Testis (tissue), 3 donors: Measurements from ENCODE around the gene EPB41L2. TPM values are rescaled to one million over a fixed set of nuclear protein-coding genes. Genes with fewer than 3 reads are reported as not detected.

Experiments used
- DNase-seq: peaks from one replicate; pipeline ENCODE4 v3.0.0-alpha.2; 2019
- H3K27ac ChIP-seq, 2 donors: fragments of 200-600 bp; sonication (generic); one replicate each; pipeline ENCODE4 v1.5.1; 2019
- H3K27me3 ChIP-seq: fragments of 200-600 bp; sonication (generic); one replicate; pipeline ENCODE4 v1.5.1; 2019
- H3K36me3 ChIP-seq: fragments of 200-600 bp; sonication (generic); one replicate; pipeline ENCODE4 v1.5.1; 2017; ENCODE audit warnings: low read depth; ENCODE audit errors: missing control alignments
- H3K4me1 ChIP-seq: fragments of 200-600 bp; sonication (generic); one replicate; pipeline ENCODE4 v1.5.1; 2019
- H3K4me3 ChIP-seq, 2 donors: fragments of 200-600 bp; sonication (generic); one replicate each; pipeline ENCODE4 v1.5.1; 2017 to 2019
- H3K9me3 ChIP-seq: fragments of 200-600 bp; sonication (generic); one replicate; pipeline ENCODE4 v1.5.1; 2017
- POLR2A ChIP-seq: fragments of 450-650 bp; IDR thresholded peaks from one replicate; pipeline ENCODE4 v1.6.1; 2017; ENCODE audit warnings: antibody characterized with exemption, mild to moderate bottlenecking, moderate library complexity
- WGBS, 2 donors: methylation state at CpG; one replicate each; pipeline ENCODE4 v1.1.5; 2018; 5-methylcytosine and 5-hydroxymethylcytosine counted together
- intact Hi-C: fragments of 100-400 bp; cut with DNase I; formaldehyde crosslinking; loops from one replicate; pipeline ENCODE4 v1.15.1; 2023; ENCODE audit warnings: low total_unique reads
- polyA plus RNA-seq: library from polyadenylated mRNA; stranded (reverse); fragments of 350-450 nt; fragmentation: Illumina TruSeq; extraction: RNeasy Lipid Tissue Mini Kit (QIAGEN cat#74804); gene quantifications from one replicate; pipeline ENCODE4 v1.2.3, GENCODE V29; 2014; ENCODE audit warnings: low read depth, low replicate concordance; ENCODE audit not compliant: insufficient read depth
- total RNA-seq, 2 donors: library from RNA; depleted of rRNA; stranded (reverse); fragments of >200 nt; gene quantifications; one replicate each; pipeline ENCODE4 v1.2.3, GENCODE V29; 2016
- TF ChIP-seq, protein P1 (sequence below), 3 experiments: fragments of 450-650 bp in 2 of 3; fragments of 200-600 bp in 1 of 3; sonication (generic) in 1 of 3; IDR thresholded peaks; one replicate each; pipeline ENCODE4 v1.5.1; 2016 to 2019; ENCODE audit warnings: antibody characterized with exemption in 3 of 3, mild to moderate bottlenecking in 2 of 3, moderate library complexity in 1 of 3

Gene EPB41L2
- total and polyA plus RNA-seq, 3 donors from 2014 or later, result 131 to 206 (median 139) TPM

DNA sequence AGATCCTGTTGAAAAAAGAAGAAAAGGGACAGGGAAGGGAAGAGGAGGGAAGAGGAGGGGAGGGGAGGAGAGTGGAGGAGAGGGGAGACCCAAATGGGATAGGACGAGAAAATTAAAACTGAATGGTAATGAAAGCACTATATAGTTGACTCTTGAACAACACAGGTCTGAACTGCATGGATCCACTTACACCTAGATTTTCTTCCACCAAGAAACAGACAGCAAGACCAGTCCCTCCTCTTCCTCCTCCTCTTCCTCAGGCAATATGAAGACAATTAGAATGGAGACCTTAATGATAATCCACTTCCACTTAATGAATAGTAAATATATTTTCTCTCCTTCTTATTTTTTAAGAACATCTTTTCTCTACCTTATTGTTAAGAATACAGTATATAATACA lies 113.5 kb downstream of the EPB41L2 start:
- H3K27me3 ChIP-seq, result no peaks in the 10 kb centered on the region
- DNase-seq, result no peak
- H3K9me3 ChIP-seq, result no peaks in the 10 kb centered on the region
- 96 to 100% methylated on average over 1 of the region's 1 CpG for WGBS, 2 donors
- no peaks in the 10 kb centered on the region for H3K36me3 ChIP-seq
- H3K4me3 ChIP-seq, result no peak overlapping the region
- intact Hi-C loops, result no loop called here
- no peak overlapping the region for H3K27ac ChIP-seq
- TF ChIP-seq, protein P1, sequence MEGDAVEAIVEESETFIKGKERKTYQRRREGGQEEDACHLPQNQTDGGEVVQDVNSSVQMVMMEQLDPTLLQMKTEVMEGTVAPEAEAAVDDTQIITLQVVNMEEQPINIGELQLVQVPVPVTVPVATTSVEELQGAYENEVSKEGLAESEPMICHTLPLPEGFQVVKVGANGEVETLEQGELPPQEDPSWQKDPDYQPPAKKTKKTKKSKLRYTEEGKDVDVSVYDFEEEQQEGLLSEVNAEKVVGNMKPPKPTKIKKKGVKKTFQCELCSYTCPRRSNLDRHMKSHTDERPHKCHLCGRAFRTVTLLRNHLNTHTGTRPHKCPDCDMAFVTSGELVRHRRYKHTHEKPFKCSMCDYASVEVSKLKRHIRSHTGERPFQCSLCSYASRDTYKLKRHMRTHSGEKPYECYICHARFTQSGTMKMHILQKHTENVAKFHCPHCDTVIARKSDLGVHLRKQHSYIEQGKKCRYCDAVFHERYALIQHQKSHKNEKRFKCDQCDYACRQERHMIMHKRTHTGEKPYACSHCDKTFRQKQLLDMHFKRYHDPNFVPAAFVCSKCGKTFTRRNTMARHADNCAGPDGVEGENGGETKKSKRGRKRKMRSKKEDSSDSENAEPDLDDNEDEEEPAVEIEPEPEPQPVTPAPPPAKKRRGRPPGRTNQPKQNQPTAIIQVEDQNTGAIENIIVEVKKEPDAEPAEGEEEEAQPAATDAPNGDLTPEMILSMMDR (IDR thresholded peaks at IDR 0.05), result no peak
- TF ChIP-seq POLR2A, result no peak
- H3K4me1 ChIP-seq, result peaks cover 11% of the 10 kb centered on the region

DNA sequence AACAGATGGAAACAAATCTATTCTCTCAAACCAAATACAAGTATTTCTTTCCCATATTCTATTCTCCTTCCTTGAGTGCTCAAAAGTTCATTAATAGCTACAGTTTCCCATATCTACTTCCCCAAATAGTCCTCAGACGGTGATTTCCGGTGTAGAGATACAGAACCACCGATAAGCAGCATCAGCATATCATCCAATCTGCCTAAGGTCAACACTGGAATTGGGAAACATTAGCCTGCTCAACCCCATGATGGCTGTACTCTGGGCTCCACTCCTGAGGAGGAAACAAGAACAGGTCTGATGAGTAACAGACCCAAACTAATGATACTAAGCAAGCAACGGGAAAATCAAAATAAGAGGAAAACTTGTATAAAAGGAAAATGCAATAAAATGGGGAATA lies 115.6 kb downstream of the EPB41L2 start:
- Histone ChIP-seq H3K27ac (peak overlapping the region; percentile 4 to 41), H3K36me3 (no peaks in the 10 kb centered on the region), H3K4me1 (peaks cover 21% of the 10 kb centered on the region), H3K4me3 (no peak overlapping the region), H3K9me3 (no peaks in the 10 kb centered on the region), H3K27me3 (no peaks in the 10 kb centered on the region)
- intact Hi-C loops, result no loop called here
- no peak for DNase-seq
- no peak for TF ChIP-seq POLR2A
- TF ChIP-seq, protein P1 (IDR thresholded peaks at IDR 0.05), result no peak
- 79 to 86% methylated on average over 4 of the region's 4 CpGs for WGBS, 2 donors

GRCh38 chr6:130946076-130946475 lies 117.0 kb downstream of the EPB41L2 start:
- Histone ChIP-seq H3K36me3 (no peaks in the 10 kb centered on the region), H3K9me3 (no peaks in the 10 kb centered on the region), H3K4me3 (no peak overlapping the region), H3K27me3 (no peaks in the 10 kb centered on the region), H3K27ac (peak overlapping the region in 1 of 2 donors; percentile 2), H3K4me1 (peaks cover 21% of the 10 kb centered on the region)
- TF ChIP-seq, protein P1 (IDR thresholded peaks at IDR 0.05), result no peak
- TF ChIP-seq POLR2A, result no peak
- 50 to 73% methylated on average over 2 of the region's 2 CpGs for WGBS, 2 donors
- DNase-seq, result no peak
- intact Hi-C loops, result no loop called here

DNA sequence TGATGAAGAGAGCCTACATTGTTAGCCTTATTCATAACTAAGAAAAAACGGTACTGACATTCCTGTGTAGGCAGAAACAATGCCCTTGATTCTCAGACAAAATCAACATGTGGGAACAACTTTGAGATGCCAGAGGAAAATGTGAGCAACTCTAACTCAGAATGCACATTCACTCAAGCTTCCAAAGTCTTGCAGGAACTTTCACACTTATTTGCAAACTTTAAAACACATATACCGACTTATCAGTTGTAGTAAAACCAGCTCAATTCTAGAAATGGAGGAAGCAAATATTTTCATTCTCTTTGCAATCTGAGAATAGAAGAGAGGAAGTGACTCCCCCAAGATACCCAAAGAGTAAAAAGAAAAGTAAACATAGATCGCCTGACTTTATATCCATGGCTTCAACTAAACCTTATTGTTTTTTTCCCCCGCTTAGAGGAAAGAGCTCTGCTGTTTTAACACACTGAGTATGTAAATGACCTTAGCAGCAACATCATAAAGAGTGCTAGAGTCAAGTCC lies 117.6 kb downstream of the EPB41L2 start:
- no peaks in the 10 kb centered on the region for H3K36me3 ChIP-seq
- no peaks in the 10 kb centered on the region for H3K9me3 ChIP-seq
- TF ChIP-seq, protein P1 (IDR thresholded peaks at IDR 0.05), result no peak
- no peak for TF ChIP-seq POLR2A
- no peak for DNase-seq
- H3K4me3 ChIP-seq, result no peak overlapping the region
- no peaks in the 10 kb centered on the region for H3K27me3 ChIP-seq
- intact Hi-C loops, result no loop called here
- H3K27ac ChIP-seq, result peak overlapping the region; percentile 2 to 60
- peaks cover 21% of the 10 kb centered on the region for H3K4me1 ChIP-seq
- WGBS, 2 donors, result 43 to 51% methylated on average over 4 of the region's 4 CpGs

DNA sequence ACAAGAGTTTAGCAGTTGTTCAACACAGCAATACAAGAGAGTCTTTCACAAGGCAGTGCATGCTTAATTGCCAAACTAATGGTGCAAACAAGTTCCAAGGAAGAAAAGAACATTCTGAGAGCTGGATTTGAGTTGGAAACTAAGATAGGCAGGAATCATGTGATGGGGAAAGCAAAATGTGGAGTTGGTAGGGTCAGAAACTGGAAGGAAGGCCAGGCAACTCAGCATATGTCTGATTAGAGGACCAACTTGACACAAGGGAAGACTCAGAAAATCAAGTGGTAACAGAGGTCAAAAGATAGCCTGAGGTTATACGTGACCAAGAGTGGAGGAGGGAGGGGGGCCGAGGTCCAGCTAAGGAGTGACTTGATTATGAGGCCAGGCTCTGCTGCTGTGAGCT lies 118.6 kb downstream of the EPB41L2 start:
- DNase-seq, result peak; percentile 69
- Histone ChIP-seq H3K36me3 (no peaks in the 10 kb centered on the region), H3K4me1 (peaks cover 21% of the 10 kb centered on the region), H3K4me3 (no peak overlapping the region), H3K9me3 (no peaks in the 10 kb centered on the region), H3K27me3 (no peaks in the 10 kb centered on the region), H3K27ac (peak overlapping the region; percentile 2 to 60)
- 41 to 50% methylated on average over 2 of the region's 2 CpGs for WGBS, 2 donors
- no peak for TF ChIP-seq POLR2A
- TF ChIP-seq, protein P1 (IDR thresholded peaks at IDR 0.05), result no peak
- intact Hi-C loops, result no loop called here
